IMR-90 (cell line): ENCODE measurements around the gene PRRC1.

Source experiments
- BHLHE40 ChIP-seq: fragments of 150-350 bp; IDR thresholded peaks from 2 replicates; pipeline ENCODE4 v1.6.1; 2016; ENCODE audit warnings: mild to moderate bottlenecking, low read depth, low read length
- CEBPB ChIP-seq: IDR thresholded peaks from 2 replicates; pipeline ENCODE4 v1.6.1; 2012; ENCODE audit warnings: low read depth, low read length, improper control_type of control experiment
- CHD1 ChIP-seq: IDR thresholded peaks from 2 replicates; pipeline ENCODE4 v1.6.1; 2012; ENCODE audit warnings: low read depth, low read length, improper control_type of control experiment
- CTCF ChIP-seq: conservative IDR thresholded peaks from 2 replicates; pipeline ENCODE4 v1.5.1; 2012; ENCODE audit warnings: mild to moderate bottlenecking, low read depth, low read length, improper control_type of control experiment
- ELK1 ChIP-seq: fragments of 150-350 bp; IDR thresholded peaks from 2 replicates; pipeline ENCODE4 v1.6.1; 2016; ENCODE audit warnings: low read depth, mild to moderate bottlenecking, low read length, moderate library complexity, borderline replicate concordance
- FOS ChIP-seq: fragments of 150-350 bp; IDR thresholded peaks from 2 replicates; pipeline ENCODE4 v1.6.1; 2016; ENCODE audit warnings: low read depth, low read length
- MAFK ChIP-seq: IDR thresholded peaks from 2 replicates; pipeline ENCODE4 v1.6.1; 2012; ENCODE audit warnings: low read depth, low read length, improper control_type of control experiment
- MXI1 ChIP-seq: IDR thresholded peaks from 2 replicates; pipeline ENCODE4 v1.6.1; 2012; ENCODE audit warnings: low read depth, mild to moderate bottlenecking, low read length, moderate library complexity, borderline replicate concordance
- NFE2L2 ChIP-seq: fragments of 150-350 bp; IDR thresholded peaks from 2 replicates; pipeline ENCODE4 v1.6.1; 2016; ENCODE audit warnings: low read depth, mild to moderate bottlenecking, low read length
- POLR2A ChIP-seq: IDR thresholded peaks from 2 replicates; pipeline ENCODE4 v1.6.1; 2012; ENCODE audit warnings: mild to moderate bottlenecking, low read depth, low read length
- RAD21 ChIP-seq: IDR thresholded peaks from 2 replicates; pipeline ENCODE4 v1.6.1; 2012; ENCODE audit warnings: low read length, improper control_type of control experiment
- RFX5 ChIP-seq: IDR thresholded peaks from 2 replicates; pipeline ENCODE4 v1.8.0; 2012; ENCODE audit warnings: low read depth, mild to moderate bottlenecking, low read length, moderate library complexity
- SMC3 ChIP-seq: fragments of 150-350 bp; IDR thresholded peaks from 2 replicates; pipeline ENCODE4 v1.6.1; 2016; ENCODE audit warnings: low read depth, mild to moderate bottlenecking, antibody characterized with exemption, low read length, moderate library complexity
- USF2 ChIP-seq: fragments of 150-350 bp; IDR thresholded peaks from 2 replicates; pipeline ENCODE4 v1.6.1; 2017; ENCODE audit warnings: mild to moderate bottlenecking, antibody characterized with exemption, low read length, low read depth

- TF ChIP-seq CTCF (no peak), POLR2A (no peak), MXI1 (no peak), USF2 (no peak), MAFK (no peak), RAD21 (no peak), NFE2L2 (no peak), CHD1 (no peak), RFX5 (no peak), SMC3 (no peak), ELK1 (no peak), CEBPB (0 out of 2 replicates have a peak, but pooled peaks have one; percentile 8), BHLHE40 (no peak), FOS (no peak)
Observed at GRCh38 chr5:127550652-127551409, 33.4 kb downstream of the PRRC1 start.
